Adrenal gland (tissue), 12 donors: Measurements from ENCODE around the gene ARL15. TPM values are rescaled to one million over a fixed set of nuclear protein-coding genes. Genes with fewer than 3 reads are reported as not detected.

Source experiments
- DNase-seq, 7 donors: peaks; one replicate each; pipeline ENCODE4 v3.0.0-alpha.2; 2019 to 2020
- H3K27ac ChIP-seq, 5 donors: fragments of 200-600 bp; sonication (generic) in 4 of 5; 1 replicate in 3 of 5; 2 replicates in 2 of 5; pipeline versions ENCODE4 v1.5.1 to v1.8.0; 2016 to 2020; ENCODE audit warnings: mild to moderate bottlenecking in 1 of 5
- H3K27me3 ChIP-seq: fragments of 200-600 bp; 2 replicates; pipeline ENCODE4 v1.8.0; 2021
- H3K36me3 ChIP-seq, 2 donors: fragments of 200-600 bp; replicated peaks in 1 of 2; 1 replicate in 1 of 2; 2 replicates in 1 of 2; pipeline versions ENCODE4 v1.5.1 to v1.8.0; 2018 to 2022
- H3K4me1 ChIP-seq, 2 donors: fragments of 200-600 bp; replicated peaks in 1 of 2; 1 replicate in 1 of 2; 2 replicates in 1 of 2; pipeline versions ENCODE4 v1.5.1 to v1.8.0; 2018 to 2021
- H3K4me3 ChIP-seq, 4 donors: fragments of 200-600 bp; sonication (generic) in 3 of 4; one replicate each; pipeline ENCODE4 v1.5.1; 2016 to 2018
- H3K9me3 ChIP-seq, 3 donors: fragments of 200-600 bp; sonication (generic) in 1 of 3; replicated peaks in 1 of 3; 1 replicate in 2 of 3; 2 replicates in 1 of 3; pipeline versions ENCODE4 v1.5.1 to v1.8.0; 2016 to 2021
- POLR2A ChIP-seq, 2 donors: fragments of 450-650 bp; IDR thresholded peaks; one replicate each; pipeline ENCODE4 v1.6.1; 2017; ENCODE audit warnings: antibody characterized with exemption in 2 of 2, mild to moderate bottlenecking in 2 of 2, moderate library complexity in 1 of 2
- WGBS, 4 donors: extraction: QIAGEN DNeasy Blood & Tissue Kit in 2 of 4; methylation state at CpG; one replicate each; pipeline versions ENCODE4 v1.1.5 to v1.1.7; 2013 to 2017; 5-methylcytosine and 5-hydroxymethylcytosine counted together
- intact Hi-C, 2 donors: fragments of 100-400 bp; cut with DNase I; formaldehyde crosslinking; loops; one replicate each; pipeline versions ENCODE4 v1.14.1 to v1.15.0; 2022 to 2023
- polyA plus RNA-seq, 3 donors: library from polyadenylated mRNA; stranded (reverse); fragments of 200-250 nt in 2 of 3; fragments of 350-450 nt in 1 of 3; fragmentation: Illumina TruSeq in 1 of 3; extraction: RNeasy Lipid Tissue Mini Kit (QIAGEN cat#74804) in 1 of 3; gene quantifications; one replicate each; pipeline ENCODE4 v1.2.3, GENCODE V29; 2013 to 2014
- total RNA-seq, 9 donors: library from RNA; depleted of rRNA in 4 of 9; stranded (reverse); fragments of >200 nt in 4 of 9; fragments of 120-200 nt in 1 of 9; fragmentation: NEBNext Ultra II Directional in 1 of 9; extraction: Animal tissue kit (Norgen Biotek cat#: 25700) in 1 of 9; gene quantifications; one replicate each; pipeline versions ENCODE4 v1.1.0 to v1.2.4, GENCODE V29; 2013 to 2023
- TF ChIP-seq, protein P1 (sequence below), 6 experiments: fragments of 450-650 bp in 4 of 6; fragments of 200-600 bp in 2 of 6; sonication (generic) in 1 of 6; IDR thresholded peaks; 1 replicate in 5 of 6; 2 replicates in 1 of 6; pipeline versions ENCODE4 v1.5.1 to v1.8.0; 2016 to 2021; ENCODE audit warnings: antibody characterized with exemption in 6 of 6, mild to moderate bottlenecking in 2 of 6, moderate library complexity in 1 of 6
- donor health status: healthy with polysubstance abuse.
- donor health status: Bipolar disorder and iron deficiency.
- donor health status: DM: yes; HTN: yes; CAD: no.
- donor health status: DM: no; HTN: no; CAD: no.
- donor health status: DM: no; HTN: no; CAD: no.
- donor health status: DM: yes; HTN: yes; CAD: no.

The ARL15 gene
- total and polyA plus RNA-seq, 12 donors, result 12.1 to 85.6 (median 38.9) TPM

DNA sequence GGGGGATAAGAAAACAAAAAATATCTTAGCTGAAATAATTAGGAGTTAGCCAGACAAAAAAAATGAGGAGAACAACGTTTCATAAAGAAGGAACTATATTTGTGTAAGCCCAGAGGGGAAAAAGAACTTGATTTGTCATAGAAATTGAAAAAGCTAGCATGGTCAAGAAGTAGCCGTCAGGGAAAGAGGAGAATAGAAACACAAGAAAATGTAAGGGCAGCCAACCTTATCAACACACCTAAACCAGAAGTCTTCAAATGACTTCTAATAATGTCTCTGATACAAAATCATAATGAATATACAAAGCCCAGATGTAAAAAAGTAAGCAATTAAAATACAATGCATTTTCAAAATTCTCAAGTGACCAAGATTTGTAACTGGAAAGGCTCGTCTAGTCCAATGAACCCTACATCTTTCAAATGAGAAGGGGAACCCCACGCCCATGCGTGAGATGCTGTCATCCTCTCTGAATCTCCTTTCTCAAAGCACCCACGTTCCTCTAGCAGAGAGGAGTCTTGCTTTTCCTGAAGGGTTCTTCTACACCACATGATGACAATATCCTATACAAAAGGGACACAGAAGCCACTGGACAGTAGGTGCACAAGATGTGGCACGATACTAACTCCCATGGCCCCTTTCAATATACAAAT, 103.7 kb downstream of the ARL15 start:
- WGBS, 4 donors, result 85 to 89% (median 87%) methylated on average over 7 of the region's 7 CpGs
- Histone ChIP-seq H3K4me3 (no peak overlapping the region), H3K4me1 (peaks cover 0 to 7% of the 10 kb centered on the region in 2 donors), H3K27me3 (no peaks in the 10 kb centered on the region), H3K27ac (no peak overlapping the region), H3K9me3 (no peaks in the 10 kb centered on the region), H3K36me3 (no peaks in the 10 kb centered on the region)
- TF ChIP-seq, protein P1, sequence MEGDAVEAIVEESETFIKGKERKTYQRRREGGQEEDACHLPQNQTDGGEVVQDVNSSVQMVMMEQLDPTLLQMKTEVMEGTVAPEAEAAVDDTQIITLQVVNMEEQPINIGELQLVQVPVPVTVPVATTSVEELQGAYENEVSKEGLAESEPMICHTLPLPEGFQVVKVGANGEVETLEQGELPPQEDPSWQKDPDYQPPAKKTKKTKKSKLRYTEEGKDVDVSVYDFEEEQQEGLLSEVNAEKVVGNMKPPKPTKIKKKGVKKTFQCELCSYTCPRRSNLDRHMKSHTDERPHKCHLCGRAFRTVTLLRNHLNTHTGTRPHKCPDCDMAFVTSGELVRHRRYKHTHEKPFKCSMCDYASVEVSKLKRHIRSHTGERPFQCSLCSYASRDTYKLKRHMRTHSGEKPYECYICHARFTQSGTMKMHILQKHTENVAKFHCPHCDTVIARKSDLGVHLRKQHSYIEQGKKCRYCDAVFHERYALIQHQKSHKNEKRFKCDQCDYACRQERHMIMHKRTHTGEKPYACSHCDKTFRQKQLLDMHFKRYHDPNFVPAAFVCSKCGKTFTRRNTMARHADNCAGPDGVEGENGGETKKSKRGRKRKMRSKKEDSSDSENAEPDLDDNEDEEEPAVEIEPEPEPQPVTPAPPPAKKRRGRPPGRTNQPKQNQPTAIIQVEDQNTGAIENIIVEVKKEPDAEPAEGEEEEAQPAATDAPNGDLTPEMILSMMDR (IDR thresholded peaks at IDR 0.05), result no peak
- no peak for TF ChIP-seq POLR2A (IDR thresholded peaks at IDR 0.05)
- no peak for DNase-seq
- intact Hi-C loops, result no loop called here

DNA sequence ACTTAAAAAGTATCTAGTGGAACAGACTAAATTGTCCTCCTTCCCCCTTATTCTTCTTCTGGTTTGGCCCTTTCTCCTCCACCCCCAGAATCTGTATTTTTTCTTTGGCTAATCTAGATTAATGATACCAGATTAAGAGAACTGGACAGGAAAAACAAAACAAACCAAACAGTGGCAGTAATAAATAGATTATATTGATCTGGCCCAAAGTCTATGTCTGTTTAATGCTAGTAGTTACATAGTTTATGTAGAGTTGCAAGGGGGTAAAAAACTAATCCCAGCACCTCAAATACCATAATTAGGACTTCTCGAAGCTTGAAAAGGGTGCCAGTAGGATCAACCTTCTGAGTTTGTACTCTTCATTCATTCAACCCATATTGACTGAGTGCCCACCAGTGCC, 104.5 kb downstream of the ARL15 start:
- no peak overlapping the region for H3K27ac ChIP-seq
- TF ChIP-seq POLR2A (IDR thresholded peaks at IDR 0.05), result no peak
- TF ChIP-seq, protein P1 (IDR thresholded peaks at IDR 0.05), result no peak
- H3K9me3 ChIP-seq, result no peaks in the 10 kb centered on the region
- H3K36me3 ChIP-seq, result no peaks in the 10 kb centered on the region
- WGBS, 4 donors, result 94 to 100% (median 97%) methylated on average over 1 of the region's 1 CpG
- H3K4me3 ChIP-seq, result no peak overlapping the region
- no peak for DNase-seq
- H3K27me3 ChIP-seq, result no peaks in the 10 kb centered on the region
- peaks cover 0 to 4% of the 10 kb centered on the region in 2 donors for H3K4me1 ChIP-seq
- intact Hi-C loops, result no loop called here

DNA sequence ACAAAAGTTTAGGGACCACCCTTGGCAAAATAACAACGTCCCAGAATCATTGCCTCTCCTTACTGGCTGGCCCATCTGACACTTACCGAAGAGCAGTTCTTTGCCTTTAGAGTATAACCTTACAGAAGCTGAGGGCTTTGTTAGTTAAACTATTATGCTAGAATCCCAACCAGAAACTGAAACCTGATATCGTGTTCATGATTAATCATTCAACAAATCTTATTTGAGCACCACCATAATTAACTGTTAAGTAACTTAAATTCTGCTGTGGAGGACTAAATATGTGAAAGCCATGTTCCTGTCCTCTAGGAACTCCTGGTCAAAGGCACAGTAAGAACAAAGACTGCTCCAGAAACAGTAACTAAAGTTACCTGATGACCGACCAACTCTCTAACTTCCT, 104.9 kb downstream of the ARL15 start:
- intact Hi-C loops, result no loop called here
- H3K9me3 ChIP-seq, result no peaks in the 10 kb centered on the region

DNA sequence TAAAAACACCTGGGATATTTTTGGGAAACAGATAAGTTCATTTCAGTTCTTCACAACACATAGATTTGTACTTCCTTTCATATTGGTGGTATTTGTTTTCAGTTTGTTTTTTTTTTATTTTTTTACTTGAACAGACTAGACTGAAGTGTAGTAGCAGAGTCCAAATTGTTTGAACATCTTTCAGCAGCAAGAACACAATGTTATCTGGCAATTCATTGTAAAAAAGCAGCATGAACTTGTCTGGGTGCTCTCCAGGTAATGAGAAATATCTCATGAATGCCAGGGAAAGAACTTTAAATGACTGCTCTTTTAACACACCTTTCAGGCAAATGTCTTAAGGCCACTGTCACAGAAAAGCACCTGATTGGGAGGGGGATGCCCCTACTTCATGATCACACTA, 113.4 kb downstream of the ARL15 start:
- Histone ChIP-seq H3K4me3 (no peak overlapping the region), H3K36me3 (no peaks in the 10 kb centered on the region), H3K27ac (no peak overlapping the region), H3K27me3 (no peaks in the 10 kb centered on the region), H3K9me3 (no peaks in the 10 kb centered on the region), H3K4me1 (no peaks in the 10 kb centered on the region)
- TF ChIP-seq, protein P1 (IDR thresholded peaks at IDR 0.05), result no peak
- TF ChIP-seq POLR2A (IDR thresholded peaks at IDR 0.05), result no peak
- intact Hi-C loops, result no loop called here
- no peak for DNase-seq

More for the DNA sequence above, 104.9 kb downstream of the ARL15 start:
- no peak overlapping the region for H3K27ac ChIP-seq
- H3K4me3 ChIP-seq, result no peak overlapping the region
- H3K36me3 ChIP-seq, result no peaks in the 10 kb centered on the region
- TF ChIP-seq POLR2A (IDR thresholded peaks at IDR 0.05), result no peak
- TF ChIP-seq, protein P1 (IDR thresholded peaks at IDR 0.05), result no peak
- no peaks in the 10 kb centered on the region for H3K4me1 ChIP-seq
- H3K27me3 ChIP-seq, result no peaks in the 10 kb centered on the region
- 65 to 87% (median 81%) methylated on average over 4 of the region's 4 CpGs for WGBS, 4 donors
- DNase-seq, result no peak
